Measurements from ENCODE around the gene KRT71. TPM values are rescaled to one million over a fixed set of nuclear protein-coding genes. Genes with fewer than 3 reads are reported as not detected.

Gene KRT71
- total and polyA plus RNA-seq, 2 of the 8 experiments (the other 6 are each of a cell fraction or from before 2014, with no cell fraction given), result not detected

DNA sequence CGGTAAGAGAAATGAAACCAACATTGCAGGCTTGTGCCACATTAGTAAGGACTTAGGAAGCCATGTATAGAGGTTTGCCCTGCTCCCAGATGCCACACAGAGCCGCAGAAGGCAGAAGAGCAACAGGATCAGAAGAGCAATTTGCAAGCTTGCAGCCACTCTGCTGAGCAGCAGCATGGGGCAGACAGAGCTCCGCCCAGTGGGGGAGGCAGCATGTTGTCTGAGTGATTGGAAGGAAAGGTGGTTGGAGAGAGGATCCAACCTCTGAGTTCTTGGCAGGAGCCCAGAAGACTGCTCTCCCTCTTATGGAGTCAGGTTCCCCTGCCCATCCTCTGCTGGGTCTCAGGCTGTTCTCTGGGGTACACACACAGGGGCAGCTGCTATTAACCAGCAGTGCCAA, 57.6 kb downstream of the KRT71 start:
- TF ChIP-seq RAD21 (IDR thresholded peaks at IDR 0.05 in 1 of 2, conservative IDR thresholded peaks at IDR 0.05 in 1 of 2; ENCODE audit: low read depth in 2 of 2, low read length in 2 of 2) (peak in 1 of 2 experiments; percentile 28; a peak in 1 of 4 replicates), RBBP5 (IDR thresholded peaks at IDR 0.05; ENCODE audit: borderline replicate concordance, low read depth, low read length) (no peak)
- H3K23me2 ChIP-seq (ENCODE audit: low read depth, low read length), result no peaks in the 10 kb centered on the region; the same call in 1 of the 2 replicates
- no peaks in the 10 kb centered on the region; a peak in 1 of 7 replicates for H3K27me3 ChIP-seq (replicated peaks in 1 of 4; ENCODE audit: control insufficient read depth in 3 of 4, extremely low read depth in 1 of 4, insufficient read depth in 3 of 4, low read length in 3 of 4)
- no peak overlapping the region for H3K56ac ChIP-seq (replicated peaks; ENCODE audit: insufficient read length, low read depth, low read length)
- no peak overlapping the region for H4K8ac ChIP-seq (ENCODE audit: extremely low read depth, insufficient read depth, low read length)
- DNase-seq (ENCODE audit: low read depth in 1 of 2, low spot score in 2 of 2), result peak in 1 of 2 experiments; percentile 58
- H3K18ac ChIP-seq (ENCODE audit: extremely low read depth, low read length), result no peak overlapping the region; the same call in 1 of the 2 replicates
- no peaks in the 10 kb centered on the region for H4K20me1 ChIP-seq (replicated peaks in 1 of 2; ENCODE audit: control insufficient read depth in 1 of 2, insufficient read depth in 2 of 2, low read length in 2 of 2)
- no peak overlapping the region for H3K9ac ChIP-seq (replicated peaks in 1 of 4; ENCODE audit: extremely low read depth in 1 of 4, low read depth in 3 of 4, low read length in 3 of 4)
- no peaks in the 10 kb centered on the region for H3K36me3 ChIP-seq (ENCODE audit: control insufficient read depth in 2 of 4, insufficient read depth in 4 of 4, low read length in 3 of 4)
- H2AK5ac ChIP-seq (ENCODE audit: low read depth, low read length), result no peak overlapping the region
- H3K23ac ChIP-seq (ENCODE audit: insufficient read length), result no peak overlapping the region
- no peaks in the 10 kb centered on the region for H3K9me3 ChIP-seq (ENCODE audit: insufficient read depth in 2 of 2, low read depth in 1 of 2, low read length in 1 of 2)
- no peak overlapping the region for H3K4me3 ChIP-seq (ENCODE audit: extremely low read depth in 1 of 4, insufficient read depth in 2 of 4, low read depth in 3 of 4, low read length in 4 of 4)
- no peak overlapping the region for H3K4ac ChIP-seq (replicated peaks; ENCODE audit: insufficient read length, low read depth, low read length)
- POLR2A ChIA-PET (ENCODE audit: partially characterized antibody), result no interaction called here
- CTCF ChIA-PET (ENCODE audit: partially characterized antibody), result interaction anchor here (0.7 to 4.6 kb wide), 6 partner anchors 11 to 351 kb away, joined by 3 to 29 read pairs (median 6); no protein-coding TSS in a partner anchor
- no peak overlapping the region for H2BK5ac ChIP-seq (ENCODE audit: low read depth, low read length)
- no peaks in the 10 kb centered on the region for H3K79me2 ChIP-seq (ENCODE audit: control insufficient read depth in 1 of 2, insufficient read depth in 2 of 2, low read length in 2 of 2)
- peak; percentile 32 for FAIRE-seq
- H3K79me1 ChIP-seq (ENCODE audit: low read depth, low read length), result no peaks in the 10 kb centered on the region
- H3K27ac ChIP-seq (ENCODE audit: low read depth, low read length), result no peak overlapping the region
- H3K14ac ChIP-seq (ENCODE audit: insufficient read length), result no peak overlapping the region
- H2BK12ac ChIP-seq (ENCODE audit: low read depth, low read length), result no peak overlapping the region; the same call in 1 of the 2 replicates
- H2BK15ac ChIP-seq (ENCODE audit: low read length), result no peak overlapping the region
- H4K5ac ChIP-seq (ENCODE audit: insufficient read length, low read depth, low read length), result no peak overlapping the region
- H3K4me2 ChIP-seq (ENCODE audit: insufficient read depth in 1 of 2, low read depth in 2 of 2, low read length in 2 of 2), result 0 out of 4 replicates have a peak overlapping the region, but pooled peaks have one; percentile 7 to 24
- H2BK120ac ChIP-seq (replicated peaks; ENCODE audit: low read depth, low read length), result no peak overlapping the region
- WGBS, 2 experiments (ENCODE audit: extremely low coverage in 1 of 2, insufficient coverage in 1 of 2, insufficient read length in 1 of 2, insufficient replicate concordance in 2 of 2, low coverage in 1 of 2, low lambda C conversion rate in 2 of 2, missing lambda C conversion rate in 1 of 2), result 61% methylated on average over 3 of the region's 3 CpGs; no CpG with 5 or more reads in 1 of the 2 experiments
- peaks cover 5 to 10% (median 8%) of the 10 kb centered on the region in 4 experiments; a peak in 6 of 7 replicates for H3K4me1 ChIP-seq (replicated peaks in 1 of 4; ENCODE audit: control insufficient read depth in 3 of 4, insufficient read depth in 4 of 4, low read length in 3 of 4)
- H2AFZ ChIP-seq (ENCODE audit: low read length), result peak overlapping the region; percentile 6; the same call in 1 of the 2 replicates
- no peak overlapping the region for H4K91ac ChIP-seq (replicated peaks; ENCODE audit: insufficient read length, low read length)
- no peak overlapping the region for H2BK20ac ChIP-seq (ENCODE audit: low read length)

Data from H1 (cell line).